Neutrophil (primary cell): ENCODE measurements around the gene NACC1.

ENCODE experiments used
- H3K27ac ChIP-seq: fragments of 200-600 bp; sonication (generic); 2 replicates; pipeline ENCODE4 v1.5.1; 2016; ENCODE audit warnings: mild to moderate bottlenecking, moderate library complexity
- H3K27me3 ChIP-seq: fragments of 200-600 bp; sonication (generic); 2 replicates; pipeline ENCODE4 v1.6.0; 2016; ENCODE audit warnings: mild to moderate bottlenecking
- H3K36me3 ChIP-seq: fragments of 200-600 bp; sonication (generic); 2 replicates; pipeline ENCODE4 v1.5.1; 2017
- H3K4me1 ChIP-seq, 2 experiments: fragments of 200-600 bp in 1 of 2; sonication (generic) in 1 of 2; 1 replicate in 1 of 2; 2 replicates in 1 of 2; pipeline versions ENCODE4 v1.5.1 to v1.6.1; 2013 to 2016; ENCODE audit warnings: low read depth in 1 of 2, low read length in 1 of 2, mild to moderate bottlenecking in 1 of 2, moderate library complexity in 1 of 2; ENCODE audit not compliant: control insufficient read depth in 1 of 2, insufficient read depth in 1 of 2
- H3K4me3 ChIP-seq, 2 experiments: fragments of 200-600 bp in 1 of 2; sonication (generic) in 1 of 2; 1 replicate in 1 of 2; 2 replicates in 1 of 2; pipeline ENCODE4 v1.5.1; 2013 to 2016; ENCODE audit warnings: low read depth in 1 of 2, low read length in 1 of 2, mild to moderate bottlenecking in 1 of 2, moderate library complexity in 1 of 2
- H3K9me3 ChIP-seq: fragments of 200-600 bp; sonication (generic); 2 replicates; pipeline ENCODE4 v1.5.1; 2016
- CTCF ChIP-seq: fragments of 200-600 bp; sonication (generic); IDR thresholded peaks from 2 replicates; pipeline ENCODE4 v1.5.1; 2016; ENCODE audit warnings: antibody characterized with exemption

The NACC1 gene

GRCh38 chr19:13095393-13095784 lies 22.7 kb upstream of the NACC1 start:
- peaks cover 44 to 55% of the 10 kb centered on the region in 2 experiments for H3K4me1 ChIP-seq
- no peak for TF ChIP-seq CTCF
- peaks cover 7% of the 10 kb centered on the region for H3K27me3 ChIP-seq
- H3K4me3 ChIP-seq: peak overlapping the region; percentile 93 to 95
- peaks cover 7% of the 10 kb centered on the region for H3K36me3 ChIP-seq
- no peaks in the 10 kb centered on the region for H3K9me3 ChIP-seq
- H3K27ac ChIP-seq: peak overlapping the region; percentile 99

GRCh38 chr19:13095934-13096927 lies 21.8 kb upstream of the NACC1 start:
- peaks cover 7% of the 10 kb centered on the region for H3K27me3 ChIP-seq
- H3K27ac ChIP-seq: peak overlapping the region; percentile 99
- peak; percentile 68 for TF ChIP-seq CTCF
- H3K9me3 ChIP-seq: no peaks in the 10 kb centered on the region
- H3K4me3 ChIP-seq: peak overlapping the region; percentile 93 to 95
- peaks cover 52 to 64% of the 10 kb centered on the region in 2 experiments for H3K4me1 ChIP-seq
- H3K36me3 ChIP-seq: peaks cover 14% of the 10 kb centered on the region

- Histone ChIP-seq H3K4me3 (peak overlapping the region; percentile 93 to 95), H3K27me3 (no peaks in the 10 kb centered on the region), H3K27ac (peak overlapping the region; percentile 99), H3K9me3 (no peaks in the 10 kb centered on the region), H3K36me3 (peaks cover 14% of the 10 kb centered on the region), H3K4me1 (peaks cover 61 to 72% of the 10 kb centered on the region in 2 experiments)
- TF ChIP-seq CTCF: no peak
These were observed 21.0 kb upstream of the NACC1 start for GRCh38 chr19:13097033-13097462.

- TF ChIP-seq CTCF: no peak
- H3K4me1 ChIP-seq: peaks cover 67 to 77% of the 10 kb centered on the region in 2 experiments
- no peaks in the 10 kb centered on the region for H3K27me3 ChIP-seq
- H3K4me3 ChIP-seq: peak overlapping the region; percentile 93 to 95
- H3K9me3 ChIP-seq: no peaks in the 10 kb centered on the region
- H3K36me3 ChIP-seq: peaks cover 14% of the 10 kb centered on the region
- peak overlapping the region; percentile 99 for H3K27ac ChIP-seq
These were observed 20.4 kb upstream of the NACC1 start for GRCh38 chr19:13097463-13098258.

GRCh38 chr19:13098277-13099072 lies 19.6 kb upstream of the NACC1 start:
- Histone ChIP-seq H3K4me1 (peaks cover 75 to 85% of the 10 kb centered on the region in 2 experiments), H3K9me3 (no peaks in the 10 kb centered on the region), H3K36me3 (peaks cover 14% of the 10 kb centered on the region), H3K27ac (peak overlapping the region; percentile 99), H3K27me3 (no peaks in the 10 kb centered on the region), H3K4me3 (peak overlapping the region; percentile 93 to 95)
- TF ChIP-seq CTCF: peak; percentile 41
